ENCODE measurements around the gene ZNF518B.

GRCh38 chr4:10437735-10438134 lies 19.5 kb downstream of the ZNF518B start:
- TF ChIP-seq CTCF (IDR thresholded peaks at IDR 0.05; ENCODE audit: low read length) (no peak), EZH2phosphoT487 (IDR thresholded peaks at IDR 0.05; ENCODE audit: low read length) (no peak)
